GM12875 (cell line): Measurements from ENCODE around the gene MMP24.

Source experiments
- H3K4me3 ChIP-seq: one replicate; pipeline ENCODE4 v1.5.1; 2011; ENCODE audit warnings: low read depth, low read length, control low read depth
- TF ChIP-seq, protein P1 (sequence below): IDR thresholded peaks from 2 replicates; pipeline ENCODE4 v1.5.1; 2011; ENCODE audit warnings: low read depth, mild to moderate bottlenecking, control low read depth, inconsistent platforms, low read length, moderate library complexity, borderline replicate concordance; ENCODE audit not compliant: insufficient read depth

Gene MMP24

DNA sequence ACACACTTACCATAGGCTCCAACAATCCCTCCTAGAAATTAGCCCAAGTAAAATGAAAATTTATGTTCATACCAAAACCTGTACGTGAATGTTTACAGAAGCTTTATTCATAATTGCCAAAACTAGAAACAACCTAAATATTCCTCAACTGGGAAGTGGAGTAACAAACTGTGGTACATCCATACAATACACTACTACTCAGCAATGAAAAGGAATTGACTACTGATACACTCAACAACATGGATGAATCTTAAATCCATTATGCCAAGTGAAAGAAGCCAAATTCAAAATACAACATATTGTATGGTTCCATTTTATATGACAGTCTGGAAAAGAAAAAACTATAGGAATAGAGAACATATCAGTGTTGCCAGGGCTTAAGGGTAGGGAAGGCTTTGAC, 19.7 kb upstream of the MMP24 start:
- H3K4me3 ChIP-seq: no peak overlapping the region
- TF ChIP-seq, protein P1, sequence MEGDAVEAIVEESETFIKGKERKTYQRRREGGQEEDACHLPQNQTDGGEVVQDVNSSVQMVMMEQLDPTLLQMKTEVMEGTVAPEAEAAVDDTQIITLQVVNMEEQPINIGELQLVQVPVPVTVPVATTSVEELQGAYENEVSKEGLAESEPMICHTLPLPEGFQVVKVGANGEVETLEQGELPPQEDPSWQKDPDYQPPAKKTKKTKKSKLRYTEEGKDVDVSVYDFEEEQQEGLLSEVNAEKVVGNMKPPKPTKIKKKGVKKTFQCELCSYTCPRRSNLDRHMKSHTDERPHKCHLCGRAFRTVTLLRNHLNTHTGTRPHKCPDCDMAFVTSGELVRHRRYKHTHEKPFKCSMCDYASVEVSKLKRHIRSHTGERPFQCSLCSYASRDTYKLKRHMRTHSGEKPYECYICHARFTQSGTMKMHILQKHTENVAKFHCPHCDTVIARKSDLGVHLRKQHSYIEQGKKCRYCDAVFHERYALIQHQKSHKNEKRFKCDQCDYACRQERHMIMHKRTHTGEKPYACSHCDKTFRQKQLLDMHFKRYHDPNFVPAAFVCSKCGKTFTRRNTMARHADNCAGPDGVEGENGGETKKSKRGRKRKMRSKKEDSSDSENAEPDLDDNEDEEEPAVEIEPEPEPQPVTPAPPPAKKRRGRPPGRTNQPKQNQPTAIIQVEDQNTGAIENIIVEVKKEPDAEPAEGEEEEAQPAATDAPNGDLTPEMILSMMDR: no peak

DNA sequence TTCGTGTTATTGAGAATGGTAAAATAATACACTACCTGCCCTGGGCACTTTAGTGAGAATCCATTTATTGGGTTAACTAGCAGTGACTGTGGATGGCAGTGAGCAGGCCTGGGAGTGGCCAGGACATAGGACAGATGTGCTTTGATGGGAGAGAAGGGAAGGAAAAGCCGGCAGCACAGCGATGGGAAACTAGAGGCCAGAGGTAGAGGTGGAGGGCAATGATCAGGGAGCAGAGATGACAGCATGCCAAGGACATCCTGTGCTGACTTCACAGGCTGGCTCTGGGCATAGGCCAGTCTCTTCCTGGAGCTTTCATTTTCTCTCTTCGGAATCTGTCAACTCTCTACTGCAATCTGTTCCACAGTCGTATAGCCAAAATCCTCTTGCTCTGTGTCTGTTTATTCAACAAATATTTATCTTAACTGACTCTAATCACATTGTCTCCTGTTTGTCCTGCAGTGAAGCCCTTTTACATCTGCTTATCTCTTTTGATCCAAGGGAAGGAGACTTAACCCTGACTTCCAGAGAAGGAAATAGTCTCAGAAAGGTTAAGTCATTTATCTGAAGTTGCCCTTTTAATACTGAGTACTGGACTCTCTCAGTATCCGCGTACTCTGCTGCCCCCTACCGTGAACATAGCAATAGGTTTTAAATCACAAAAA, 18.4 kb upstream of the MMP24 start:
- TF ChIP-seq, protein P1: peak; percentile 63; the same call in 1 of the 2 replicates
- H3K4me3 ChIP-seq: no peak overlapping the region

DNA sequence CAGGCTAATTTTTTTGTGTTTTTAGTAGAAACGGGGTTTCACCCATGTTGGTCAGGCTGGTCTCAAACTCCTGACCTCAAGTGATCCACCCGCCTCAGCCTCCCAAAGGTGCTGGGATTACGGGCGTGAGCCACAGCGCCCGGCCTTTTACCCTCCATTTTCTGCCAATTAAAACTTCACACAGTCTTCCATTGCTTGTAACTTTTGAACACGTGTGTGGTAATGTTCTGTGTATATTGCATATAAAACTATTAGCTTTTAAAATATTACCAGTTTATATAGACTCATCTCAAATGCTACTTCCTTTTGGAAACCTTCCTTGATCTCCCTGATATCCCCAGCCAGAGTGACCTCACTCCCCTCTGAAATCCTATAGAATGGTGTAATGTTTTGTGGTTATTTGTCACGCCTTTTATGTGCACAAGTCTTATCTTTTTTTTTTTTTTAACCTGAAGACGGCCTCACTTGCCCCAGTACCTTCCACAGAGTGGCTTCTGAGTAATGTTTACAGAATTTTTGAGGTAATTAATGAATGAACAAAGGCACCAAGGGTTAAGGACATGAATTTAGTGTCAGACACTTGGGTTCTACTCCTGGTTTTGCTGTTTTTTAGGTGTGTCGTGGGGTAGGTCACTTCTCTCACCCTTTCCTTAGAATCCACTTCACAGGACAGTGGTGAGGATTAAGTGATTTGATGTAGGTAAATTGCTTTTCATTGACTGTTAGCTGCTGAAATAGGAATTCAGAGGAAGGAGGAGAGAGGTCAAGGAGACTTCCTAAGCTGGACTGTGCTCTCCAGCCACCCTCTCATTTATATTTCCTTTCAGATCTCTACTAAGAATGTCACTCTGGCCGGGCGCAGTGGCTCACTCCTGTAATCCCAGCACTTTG, 11.2 kb upstream of the MMP24 start:
- no peak overlapping the region for H3K4me3 ChIP-seq
- TF ChIP-seq, protein P1: no peak

DNA sequence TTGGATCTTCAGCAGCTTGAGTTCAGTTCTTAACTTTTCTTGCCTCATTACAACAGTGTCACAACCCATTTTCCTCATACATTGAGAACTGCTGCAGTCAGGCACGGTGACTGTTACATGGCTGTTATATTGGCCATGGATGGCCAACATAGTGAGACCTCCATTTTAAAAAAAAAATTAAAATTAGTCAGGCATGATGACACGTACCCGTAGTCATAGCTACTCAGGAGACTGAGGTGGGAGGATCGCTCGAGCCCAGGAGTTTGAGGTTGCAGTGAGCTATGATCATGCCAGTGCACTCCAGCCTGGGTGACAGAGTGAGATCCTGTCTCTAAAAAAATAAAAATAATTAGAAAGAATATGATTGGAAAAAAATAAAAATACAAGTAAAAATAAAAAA, 9.9 kb upstream of the MMP24 start:
- TF ChIP-seq, protein P1: no peak

DNA sequence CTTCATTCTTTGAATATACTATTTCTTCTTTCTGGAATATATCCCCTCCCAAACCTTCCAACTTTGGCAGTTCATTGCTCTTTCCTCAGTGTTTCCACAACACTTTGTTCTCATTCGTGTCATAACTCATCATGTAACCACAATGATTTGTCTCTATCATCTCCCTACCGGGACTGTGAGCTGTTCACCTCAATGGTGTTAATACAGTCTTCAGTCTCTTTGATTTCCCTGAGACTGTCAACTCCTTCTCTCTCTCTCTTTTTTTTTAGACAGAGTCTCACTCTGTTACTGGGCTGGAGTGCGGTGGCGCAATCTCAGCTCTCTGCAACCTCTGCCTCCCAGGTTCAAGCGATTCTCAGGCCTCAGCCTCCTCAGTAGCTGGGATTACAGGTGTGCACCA, 2.5 kb upstream of the MMP24 start:
- TF ChIP-seq, protein P1: no peak
- H3K4me3 ChIP-seq: no peak overlapping the region

More for the DNA sequence above, 9.9 kb upstream of the MMP24 start:
- no peak overlapping the region for H3K4me3 ChIP-seq

DNA sequence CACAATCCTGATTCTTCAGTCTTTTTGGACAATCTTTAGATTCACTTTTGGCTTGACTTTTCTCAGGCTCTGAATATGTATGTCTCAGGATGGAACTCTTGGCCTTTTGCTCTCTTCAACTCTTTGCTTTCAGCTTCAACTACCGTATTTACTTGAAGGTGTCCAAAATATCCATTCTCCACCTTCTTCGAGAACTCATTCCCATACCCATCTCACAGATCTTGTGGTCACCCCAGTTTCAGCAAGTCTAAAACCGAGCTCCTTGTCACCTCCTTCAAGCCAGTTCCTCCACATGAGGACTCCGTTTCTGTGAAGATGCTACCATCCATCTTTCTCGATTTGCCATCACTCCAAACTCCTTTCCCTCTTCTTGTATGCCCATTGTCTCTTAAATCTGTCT, 2.0 kb upstream of the MMP24 start:
- TF ChIP-seq, protein P1: no peak
- no peak overlapping the region for H3K4me3 ChIP-seq
